ENCODE results near the gene ARMC9.

Gene ARMC9

GRCh38 chr2:231318954-231319353 is 120.5 kb downstream of the ARMC9 start:
- no peak for DNase-seq

- DNase-seq: no peak
Observed at GRCh38 chr2:231319867-231320266, 121.4 kb downstream of the ARMC9 start.

GRCh38 chr2:231321021-231321420 is 122.6 kb downstream of the ARMC9 start:
- DNase-seq: no peak

- DNase-seq: peak; percentile 37 to 79
Observed at GRCh38 chr2:231321556-231322334, 123.3 kb downstream of the ARMC9 start.

GRCh38 chr2:231323316-231323715 is 124.9 kb downstream of the ARMC9 start:
- DNase-seq: no peak

GRCh38 chr2:231325826-231326225 is 127.4 kb downstream of the ARMC9 start:
- no peak for DNase-seq

GRCh38 chr2:231326404-231326803 is 128.0 kb downstream of the ARMC9 start:
- no peak for DNase-seq

GRCh38 chr2:231330311-231330710 is 131.9 kb downstream of the ARMC9 start:
- no peak for DNase-seq

GRCh38 chr2:231331533-231331932 is 133.1 kb downstream of the ARMC9 start:
- DNase-seq: no peak

GRCh38 chr2:231332388-231332787 is 134.0 kb downstream of the ARMC9 start:
- no peak for DNase-seq

- no peak for DNase-seq
Observed at GRCh38 chr2:231332872-231333500, 134.6 kb downstream of the ARMC9 start.

- no peak for DNase-seq
Observed at GRCh38 chr2:231334179-231334930, 135.9 kb downstream of the ARMC9 start.

- no peak for DNase-seq
Observed at GRCh38 chr2:231334981-231335380, 136.6 kb downstream of the ARMC9 start.

- DNase-seq: no peak
Observed at GRCh38 chr2:231335591-231335990, 137.2 kb downstream of the ARMC9 start.

GRCh38 chr2:231336236-231336635 is 137.8 kb downstream of the ARMC9 start:
- no peak for DNase-seq

- DNase-seq: no peak
Observed at GRCh38 chr2:231336700-231337099, 138.3 kb downstream of the ARMC9 start.

GRCh38 chr2:231337807-231338759 is 139.7 kb downstream of the ARMC9 start:
- no peak for DNase-seq

GRCh38 chr2:231339316-231339715 is 140.9 kb downstream of the ARMC9 start:
- DNase-seq: no peak

GRCh38 chr2:231341100-231341499 is 142.7 kb downstream of the ARMC9 start:
- no peak for DNase-seq

GRCh38 chr2:231342061-231342711 is 143.8 kb downstream of the ARMC9 start:
- DNase-seq: no peak

GRCh38 chr2:231343006-231343710 is 144.7 kb downstream of the ARMC9 start:
- no peak for DNase-seq
